Activated B cell treated with CpG ODN at 0.5 μM for 24 hours (primary cell): ENCODE data around the gene RNF13. TPM values are rescaled to one million over a fixed set of nuclear protein-coding genes. Genes with fewer than 3 reads are reported as not detected.

Experiments
- ATAC-seq: fragments of 200-7000 bp; cut with Tn5 transposase; one replicate; pipeline ENCODE4 v1.10.0; 2021; ENCODE audit warnings: low read depth, mild to moderate bottlenecking, moderate library complexity
- CTCF ChIA-PET: fragments of 350-600 bp; sonication (Branson Sonifier 250); formaldehyde crosslinking; loops from one replicate; lab custom pipeline; 2021; ENCODE audit warnings: antibody characterized with exemption; lab: Charles Lee
- POLR2A ChIA-PET: fragments of 350-600 bp; sonication (Branson Sonifier 250); formaldehyde crosslinking; loops from one replicate; lab custom pipeline; 2021; ENCODE audit warnings: antibody characterized with exemption; lab: Charles Lee
- DNase-seq: peaks from one replicate; pipeline ENCODE4 v3.0.0; 2022
- H3K27ac Mint-ChIP-seq: one replicate; pipeline ENCODE4 v1.8.0; 2020; ENCODE audit warnings: mixed read lengths
- H3K27me3 Mint-ChIP-seq: one replicate; pipeline ENCODE4 v1.8.0; 2021; ENCODE audit warnings: mixed read lengths
- H3K36me3 Mint-ChIP-seq: one replicate; pipeline ENCODE4 v1.8.0; 2021; ENCODE audit warnings: low read depth, mixed read lengths
- H3K4me1 Mint-ChIP-seq: one replicate; pipeline ENCODE4 v1.8.0; 2021; ENCODE audit warnings: mixed read lengths
- H3K4me3 Mint-ChIP-seq: one replicate; pipeline ENCODE4 v1.8.0; 2020; ENCODE audit warnings: mild to moderate bottlenecking, mixed read lengths
- H3K9me3 Mint-ChIP-seq: one replicate; pipeline ENCODE4 v1.8.0; 2020; ENCODE audit warnings: mixed read lengths
- intact Hi-C: fragments of 100-400 bp; cut with micrococcal nuclease; formaldehyde crosslinking; loops from one replicate; pipeline ENCODE4 v1.15.1; 2024
- total RNA-seq: library from RNA; stranded (reverse); gene quantifications from 2 replicates; pipeline ENCODE4 v1.2.3, GENCODE V29; 2022
- TF ChIP-seq, protein P1 (sequence below): fragments of 200-600 bp; IDR thresholded peaks from one replicate; pipeline ENCODE4 v1.8.0; 2022; ENCODE audit warnings: antibody characterized with exemption, mild to moderate bottlenecking

The RNF13 gene
- total RNA-seq, 1 donor from 2014 or later, result 57.6 TPM

DNA sequence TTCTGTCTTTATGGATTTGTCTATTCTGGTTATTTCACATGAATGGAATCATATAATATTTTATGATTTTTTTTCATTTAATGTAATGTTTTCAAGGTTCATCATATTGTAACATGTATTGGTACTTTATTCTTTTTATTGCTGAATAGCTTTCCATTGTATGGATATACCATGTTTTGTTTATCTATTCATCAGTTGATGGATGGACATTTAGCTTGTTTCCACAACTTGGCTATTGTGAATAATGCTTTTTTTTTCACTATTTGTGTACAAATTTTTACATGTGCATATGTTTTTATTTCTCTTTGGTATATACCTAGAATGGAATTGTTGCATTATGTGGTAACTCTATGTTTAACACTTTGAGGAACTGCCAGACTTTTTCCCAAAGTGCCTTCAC, 93.0 kb downstream of the RNF13 start:
- ATAC-seq (no peak), DNase-seq (no peak)
- Mint-ChIP-seq H3K9me3 (no peaks in the 10 kb centered on the region), H3K36me3 (peaks cover 52% of the 10 kb centered on the region), H3K4me3 (no peak overlapping the region), H3K4me1 (no peaks in the 10 kb centered on the region), H3K27me3 (no peaks in the 10 kb centered on the region), H3K27ac (no peak overlapping the region)
- intact Hi-C loops, result no loop called here
- POLR2A ChIA-PET, result no interaction called here
- TF ChIP-seq, protein P1, sequence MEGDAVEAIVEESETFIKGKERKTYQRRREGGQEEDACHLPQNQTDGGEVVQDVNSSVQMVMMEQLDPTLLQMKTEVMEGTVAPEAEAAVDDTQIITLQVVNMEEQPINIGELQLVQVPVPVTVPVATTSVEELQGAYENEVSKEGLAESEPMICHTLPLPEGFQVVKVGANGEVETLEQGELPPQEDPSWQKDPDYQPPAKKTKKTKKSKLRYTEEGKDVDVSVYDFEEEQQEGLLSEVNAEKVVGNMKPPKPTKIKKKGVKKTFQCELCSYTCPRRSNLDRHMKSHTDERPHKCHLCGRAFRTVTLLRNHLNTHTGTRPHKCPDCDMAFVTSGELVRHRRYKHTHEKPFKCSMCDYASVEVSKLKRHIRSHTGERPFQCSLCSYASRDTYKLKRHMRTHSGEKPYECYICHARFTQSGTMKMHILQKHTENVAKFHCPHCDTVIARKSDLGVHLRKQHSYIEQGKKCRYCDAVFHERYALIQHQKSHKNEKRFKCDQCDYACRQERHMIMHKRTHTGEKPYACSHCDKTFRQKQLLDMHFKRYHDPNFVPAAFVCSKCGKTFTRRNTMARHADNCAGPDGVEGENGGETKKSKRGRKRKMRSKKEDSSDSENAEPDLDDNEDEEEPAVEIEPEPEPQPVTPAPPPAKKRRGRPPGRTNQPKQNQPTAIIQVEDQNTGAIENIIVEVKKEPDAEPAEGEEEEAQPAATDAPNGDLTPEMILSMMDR, result no peak
- CTCF ChIA-PET, result interaction anchor here (0.7 to 1.4 kb wide), 2 partner anchors 26 to 135 kb away, joined by 5 read pairs; no protein-coding TSS in a partner anchor

DNA sequence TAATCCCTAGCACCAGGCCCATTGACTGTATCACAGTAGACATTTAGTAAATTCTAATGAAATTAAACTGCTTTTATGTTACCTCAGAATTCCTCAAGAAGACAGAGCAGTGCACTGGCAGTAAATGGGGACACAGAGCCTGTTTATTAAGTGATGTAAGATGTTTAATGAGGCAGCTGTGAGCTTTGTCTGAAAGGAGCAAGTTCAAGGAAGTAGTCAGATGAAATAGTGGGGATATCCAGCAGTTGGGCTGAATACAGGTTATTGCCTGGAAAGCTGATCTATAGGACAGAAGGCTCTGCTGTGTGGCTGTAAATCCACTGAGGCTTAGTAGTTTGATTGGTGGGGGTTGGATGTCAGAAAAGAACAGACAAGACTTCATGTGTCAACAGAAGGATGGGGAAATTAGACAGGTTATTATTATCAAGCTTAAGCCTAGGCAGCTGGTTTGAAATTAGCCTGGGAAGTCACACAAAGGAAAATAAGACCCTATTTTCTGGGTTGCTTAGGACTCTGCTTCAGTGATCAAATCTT, 95.5 kb downstream of the RNF13 start:
- intact Hi-C loops, result no loop called here
- Mint-ChIP-seq H3K4me3 (no peak overlapping the region), H3K9me3 (no peaks in the 10 kb centered on the region), H3K4me1 (no peaks in the 10 kb centered on the region), H3K27ac (no peak overlapping the region), H3K27me3 (no peaks in the 10 kb centered on the region), H3K36me3 (peaks cover 56% of the 10 kb centered on the region)
- ATAC-seq (no peak), DNase-seq (no peak)
- CTCF ChIA-PET, result no interaction called here
- TF ChIP-seq, protein P1, result no peak
- POLR2A ChIA-PET, result no interaction called here

DNA sequence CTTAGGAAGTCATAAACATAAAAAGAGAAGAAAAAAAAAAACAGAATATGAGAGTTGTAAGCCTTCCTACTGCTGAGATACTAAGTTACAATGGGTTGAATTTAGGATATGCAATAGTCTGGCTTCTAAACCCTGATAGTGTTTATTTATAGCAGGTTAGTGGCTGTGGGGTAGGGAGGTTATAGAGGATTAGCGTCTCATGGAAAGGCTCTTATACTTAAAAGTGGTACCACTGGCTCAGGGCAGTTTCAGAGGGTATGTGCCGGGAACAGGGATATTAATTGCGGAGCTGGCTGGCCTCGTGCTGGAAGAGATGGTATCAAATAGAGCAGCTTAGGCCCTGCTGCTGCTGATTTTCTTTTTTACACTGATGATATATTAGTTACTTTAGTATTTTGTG, 96.9 kb downstream of the RNF13 start:
- no peak overlapping the region for H3K4me3 Mint-ChIP-seq
- no peak overlapping the region for H3K27ac Mint-ChIP-seq
- ChIA-PET POLR2A (no interaction called here), CTCF (interaction anchor here (1.4 kb wide), 1 partner anchor 9 kb away, joined by 3 read pairs; no protein-coding TSS in a partner anchor)
- DNase-seq (no peak), ATAC-seq (no peak)
- no peaks in the 10 kb centered on the region for H3K4me1 Mint-ChIP-seq
- peaks cover 64% of the 10 kb centered on the region for H3K36me3 Mint-ChIP-seq
- TF ChIP-seq, protein P1, result no peak
- no peaks in the 10 kb centered on the region for H3K9me3 Mint-ChIP-seq
- intact Hi-C loops, result no loop called here
- no peaks in the 10 kb centered on the region for H3K27me3 Mint-ChIP-seq

DNA sequence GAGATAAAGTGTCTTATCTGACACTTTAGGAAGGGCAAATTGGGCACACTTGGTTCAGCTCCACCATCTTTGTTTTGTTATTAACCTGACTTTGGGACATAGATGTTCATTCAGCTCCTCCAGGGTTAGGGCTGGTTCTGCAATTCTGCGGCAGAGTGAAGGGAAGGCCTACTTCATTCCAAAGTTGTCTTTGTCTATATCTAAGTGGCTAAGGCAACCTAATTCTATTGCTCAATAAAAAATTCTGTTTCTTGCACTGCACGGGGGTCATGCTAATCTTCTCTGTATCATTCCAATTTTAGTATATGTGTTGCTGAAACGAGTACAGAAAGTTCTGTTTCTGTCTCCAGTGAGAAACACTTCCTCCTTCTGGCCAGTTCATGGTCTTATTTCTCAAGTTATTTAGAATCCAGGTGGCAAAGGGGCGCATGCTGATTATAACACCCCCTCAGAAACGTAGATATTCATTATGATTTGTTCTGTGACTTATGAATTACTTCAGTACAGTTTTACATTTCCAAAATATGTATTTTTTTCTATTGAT, 104.2 kb downstream of the RNF13 start:
- TF ChIP-seq, protein P1, result no peak
- POLR2A ChIA-PET, result no interaction called here
- no peak overlapping the region for H3K4me3 Mint-ChIP-seq
- no peak overlapping the region for H3K27ac Mint-ChIP-seq
- peaks cover 3% of the 10 kb centered on the region for H3K4me1 Mint-ChIP-seq
- no peaks in the 10 kb centered on the region for H3K27me3 Mint-ChIP-seq
- CTCF ChIA-PET, result interaction anchor here (0.7 kb wide), 1 partner anchor 19 kb away, joined by 3 read pairs; no protein-coding TSS in a partner anchor
- ATAC-seq, result no peak
- peaks cover 54% of the 10 kb centered on the region for H3K36me3 Mint-ChIP-seq
- intact Hi-C loops, result no loop called here
- DNase-seq, result no peak
- no peaks in the 10 kb centered on the region for H3K9me3 Mint-ChIP-seq

DNA sequence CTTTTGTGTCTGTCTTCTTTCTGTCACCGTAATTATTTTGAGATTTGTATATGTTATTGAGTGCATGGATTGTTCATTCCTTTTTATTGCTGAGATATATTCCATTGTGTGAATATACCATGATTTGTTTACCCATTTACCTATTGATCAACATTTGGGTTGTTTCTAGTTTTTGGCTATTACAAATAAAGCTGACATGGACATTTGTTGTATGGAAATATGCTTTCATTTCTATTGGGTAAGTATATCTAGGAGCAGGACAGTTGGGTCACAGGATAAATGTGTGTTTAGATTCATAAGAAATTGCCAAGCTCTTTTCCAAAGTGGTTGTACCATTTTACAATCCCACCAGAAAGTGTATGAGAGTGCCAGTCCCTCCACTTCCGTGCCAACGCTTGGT, 106.5 kb downstream of the RNF13 start:
- H3K27me3 Mint-ChIP-seq, result no peaks in the 10 kb centered on the region
- POLR2A ChIA-PET, result no interaction called here

More for the DNA sequence above, 106.5 kb downstream of the RNF13 start:
- ATAC-seq (no peak), DNase-seq (no peak)
- Mint-ChIP-seq H3K4me1 (peaks cover 3% of the 10 kb centered on the region), H3K4me3 (no peak overlapping the region), H3K27ac (no peak overlapping the region), H3K36me3 (peaks cover 46% of the 10 kb centered on the region), H3K9me3 (no peaks in the 10 kb centered on the region)
- intact Hi-C loops, result no loop called here
- TF ChIP-seq, protein P1, result no peak
- CTCF ChIA-PET, result interaction anchor here (1.6 kb wide), 1 partner anchor 10 kb away, joined by 3 read pairs; no protein-coding TSS in a partner anchor
